ENCODE measurements around the gene OSBPL6. TPM values are rescaled to one million over a fixed set of nuclear protein-coding genes. Genes with fewer than 3 reads are reported as not detected.

Gene OSBPL6
- total and polyA plus RNA-seq, 9 of the 15 experiments (the other 6 are each of a cell fraction or from before 2014, with no cell fraction given) = 3.4 to 12.7 (median 9.3) TPM

DNA sequence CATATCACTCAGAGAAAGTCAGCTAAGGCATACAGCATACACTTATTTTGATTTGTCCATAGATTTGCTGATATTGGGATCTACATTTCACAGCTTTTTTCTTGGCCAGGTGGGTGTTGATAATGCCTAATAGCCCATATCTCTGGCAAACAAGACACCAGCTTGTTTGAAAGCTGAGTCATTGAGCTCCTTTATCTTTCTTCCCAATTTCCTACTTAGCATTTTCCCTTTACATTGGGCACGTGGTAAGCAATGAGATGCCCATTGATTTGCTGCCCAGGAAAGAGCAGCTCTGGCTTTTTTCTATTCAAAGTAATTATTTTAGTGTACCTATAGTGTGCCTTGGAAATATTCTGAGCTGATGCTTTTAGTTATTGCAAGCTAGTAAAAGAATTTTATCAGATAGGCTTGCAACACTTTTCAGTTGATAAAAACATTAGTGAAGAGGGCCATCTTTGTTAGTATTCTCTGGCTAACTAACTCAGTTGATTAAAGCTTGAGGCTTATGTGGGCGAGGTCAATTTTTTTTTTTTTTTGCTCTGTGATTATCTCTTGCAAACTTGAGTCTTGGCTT, 79.6 kb downstream of the OSBPL6 start (continued):
- TF ChIP-seq, protein P1, sequence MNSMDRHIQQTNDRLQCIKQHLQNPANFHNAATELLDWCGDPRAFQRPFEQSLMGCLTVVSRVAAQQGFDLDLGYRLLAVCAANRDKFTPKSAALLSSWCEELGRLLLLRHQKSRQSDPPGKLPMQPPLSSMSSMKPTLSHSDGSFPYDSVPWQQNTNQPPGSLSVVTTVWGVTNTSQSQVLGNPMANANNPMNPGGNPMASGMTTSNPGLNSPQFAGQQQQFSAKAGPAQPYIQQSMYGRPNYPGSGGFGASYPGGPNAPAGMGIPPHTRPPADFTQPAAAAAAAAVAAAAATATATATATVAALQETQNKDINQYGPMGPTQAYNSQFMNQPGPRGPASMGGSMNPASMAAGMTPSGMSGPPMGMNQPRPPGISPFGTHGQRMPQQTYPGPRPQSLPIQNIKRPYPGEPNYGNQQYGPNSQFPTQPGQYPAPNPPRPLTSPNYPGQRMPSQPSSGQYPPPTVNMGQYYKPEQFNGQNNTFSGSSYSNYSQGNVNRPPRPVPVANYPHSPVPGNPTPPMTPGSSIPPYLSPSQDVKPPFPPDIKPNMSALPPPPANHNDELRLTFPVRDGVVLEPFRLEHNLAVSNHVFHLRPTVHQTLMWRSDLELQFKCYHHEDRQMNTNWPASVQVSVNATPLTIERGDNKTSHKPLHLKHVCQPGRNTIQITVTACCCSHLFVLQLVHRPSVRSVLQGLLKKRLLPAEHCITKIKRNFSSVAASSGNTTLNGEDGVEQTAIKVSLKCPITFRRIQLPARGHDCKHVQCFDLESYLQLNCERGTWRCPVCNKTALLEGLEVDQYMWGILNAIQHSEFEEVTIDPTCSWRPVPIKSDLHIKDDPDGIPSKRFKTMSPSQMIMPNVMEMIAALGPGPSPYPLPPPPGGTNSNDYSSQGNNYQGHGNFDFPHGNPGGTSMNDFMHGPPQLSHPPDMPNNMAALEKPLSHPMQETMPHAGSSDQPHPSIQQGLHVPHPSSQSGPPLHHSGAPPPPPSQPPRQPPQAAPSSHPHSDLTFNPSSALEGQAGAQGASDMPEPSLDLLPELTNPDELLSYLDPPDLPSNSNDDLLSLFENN (IDR thresholded peaks at IDR 0.05; ENCODE audit: low read depth in 2 of 2, low read length in 2 of 2) = peak in 1 of 2 experiments; percentile 98; a peak in 2 of 4 replicates
- TF ChIP-seq NFE2 (IDR thresholded peaks at IDR 0.05; ENCODE audit: low read depth) = peak; percentile 99
- peak; percentile 86 for TF ChIP-seq RAD51 (IDR thresholded peaks at IDR 0.05; ENCODE audit: borderline replicate concordance, low read depth)
- peak; percentile 95 for TF ChIP-seq GATA2 (CRISPR knock-in tag; IDR thresholded peaks at IDR 0.05)
- TF ChIP-seq, protein P2, sequence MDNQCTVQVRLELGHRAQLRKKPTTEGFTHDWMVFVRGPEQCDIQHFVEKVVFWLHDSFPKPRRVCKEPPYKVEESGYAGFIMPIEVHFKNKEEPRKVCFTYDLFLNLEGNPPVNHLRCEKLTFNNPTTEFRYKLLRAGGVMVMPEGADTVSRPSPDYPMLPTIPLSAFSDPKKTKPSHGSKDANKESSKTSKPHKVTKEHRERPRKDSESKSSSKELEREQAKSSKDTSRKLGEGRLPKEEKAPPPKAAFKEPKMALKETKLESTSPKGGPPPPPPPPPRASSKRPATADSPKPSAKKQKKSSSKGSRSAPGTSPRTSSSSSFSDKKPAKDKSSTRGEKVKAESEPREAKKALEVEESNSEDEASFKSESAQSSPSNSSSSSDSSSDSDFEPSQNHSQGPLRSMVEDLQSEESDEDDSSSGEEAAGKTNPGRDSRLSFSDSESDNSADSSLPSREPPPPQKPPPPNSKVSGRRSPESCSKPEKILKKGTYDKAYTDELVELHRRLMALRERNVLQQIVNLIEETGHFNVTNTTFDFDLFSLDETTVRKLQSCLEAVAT (IDR thresholded peaks at IDR 0.05) = peak in 1 of 2 experiments; percentile 27; a peak in 1 of 4 replicates
- TF ChIP-seq, protein P3, sequence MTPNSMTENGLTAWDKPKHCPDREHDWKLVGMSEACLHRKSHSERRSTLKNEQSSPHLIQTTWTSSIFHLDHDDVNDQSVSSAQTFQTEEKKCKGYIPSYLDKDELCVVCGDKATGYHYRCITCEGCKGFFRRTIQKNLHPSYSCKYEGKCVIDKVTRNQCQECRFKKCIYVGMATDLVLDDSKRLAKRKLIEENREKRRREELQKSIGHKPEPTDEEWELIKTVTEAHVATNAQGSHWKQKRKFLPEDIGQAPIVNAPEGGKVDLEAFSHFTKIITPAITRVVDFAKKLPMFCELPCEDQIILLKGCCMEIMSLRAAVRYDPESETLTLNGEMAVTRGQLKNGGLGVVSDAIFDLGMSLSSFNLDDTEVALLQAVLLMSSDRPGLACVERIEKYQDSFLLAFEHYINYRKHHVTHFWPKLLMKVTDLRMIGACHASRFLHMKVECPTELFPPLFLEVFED (CRISPR knock-in tag; conservative IDR thresholded peaks at IDR 0.05) = 0 out of 2 replicates have a peak, but pooled peaks have one; percentile 14
- TF ChIP-seq, protein P4, sequence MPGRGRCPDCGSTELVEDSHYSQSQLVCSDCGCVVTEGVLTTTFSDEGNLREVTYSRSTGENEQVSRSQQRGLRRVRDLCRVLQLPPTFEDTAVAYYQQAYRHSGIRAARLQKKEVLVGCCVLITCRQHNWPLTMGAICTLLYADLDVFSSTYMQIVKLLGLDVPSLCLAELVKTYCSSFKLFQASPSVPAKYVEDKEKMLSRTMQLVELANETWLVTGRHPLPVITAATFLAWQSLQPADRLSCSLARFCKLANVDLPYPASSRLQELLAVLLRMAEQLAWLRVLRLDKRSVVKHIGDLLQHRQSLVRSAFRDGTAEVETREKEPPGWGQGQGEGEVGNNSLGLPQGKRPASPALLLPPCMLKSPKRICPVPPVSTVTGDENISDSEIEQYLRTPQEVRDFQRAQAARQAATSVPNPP (IDR thresholded peaks at IDR 0.05; ENCODE audit: borderline replicate concordance, insufficient read depth, insufficient read length) = no peak
- TF ChIP-seq, protein P5, sequence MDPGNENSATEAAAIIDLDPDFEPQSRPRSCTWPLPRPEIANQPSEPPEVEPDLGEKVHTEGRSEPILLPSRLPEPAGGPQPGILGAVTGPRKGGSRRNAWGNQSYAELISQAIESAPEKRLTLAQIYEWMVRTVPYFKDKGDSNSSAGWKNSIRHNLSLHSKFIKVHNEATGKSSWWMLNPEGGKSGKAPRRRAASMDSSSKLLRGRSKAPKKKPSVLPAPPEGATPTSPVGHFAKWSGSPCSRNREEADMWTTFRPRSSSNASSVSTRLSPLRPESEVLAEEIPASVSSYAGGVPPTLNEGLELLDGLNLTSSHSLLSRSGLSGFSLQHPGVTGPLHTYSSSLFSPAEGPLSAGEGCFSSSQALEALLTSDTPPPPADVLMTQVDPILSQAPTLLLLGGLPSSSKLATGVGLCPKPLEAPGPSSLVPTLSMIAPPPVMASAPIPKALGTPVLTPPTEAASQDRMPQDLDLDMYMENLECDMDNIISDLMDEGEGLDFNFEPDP (CRISPR knock-in tag; IDR thresholded peaks at IDR 0.05) = no peak
- TF ChIP-seq ETV6 (IDR thresholded peaks at IDR 0.05; ENCODE audit: borderline replicate concordance in 1 of 2, low read depth in 2 of 2, low read length in 1 of 2) = peak in 1 of 2 experiments; percentile 87; a peak in 1 of 4 replicates
- TF ChIP-seq ETV6 (CRISPR knock-in tag; IDR thresholded peaks at IDR 0.05; ENCODE audit: borderline replicate concordance) = no peak
- TF ChIP-seq RBM17 (IDR thresholded peaks at IDR 0.05; ENCODE audit: borderline replicate concordance, low read depth, low read length) = no peak
- no peak for TF ChIP-seq ZNF324 (CRISPR knock-in tag; IDR thresholded peaks at IDR 0.05)
- TF ChIP-seq, protein P6, sequence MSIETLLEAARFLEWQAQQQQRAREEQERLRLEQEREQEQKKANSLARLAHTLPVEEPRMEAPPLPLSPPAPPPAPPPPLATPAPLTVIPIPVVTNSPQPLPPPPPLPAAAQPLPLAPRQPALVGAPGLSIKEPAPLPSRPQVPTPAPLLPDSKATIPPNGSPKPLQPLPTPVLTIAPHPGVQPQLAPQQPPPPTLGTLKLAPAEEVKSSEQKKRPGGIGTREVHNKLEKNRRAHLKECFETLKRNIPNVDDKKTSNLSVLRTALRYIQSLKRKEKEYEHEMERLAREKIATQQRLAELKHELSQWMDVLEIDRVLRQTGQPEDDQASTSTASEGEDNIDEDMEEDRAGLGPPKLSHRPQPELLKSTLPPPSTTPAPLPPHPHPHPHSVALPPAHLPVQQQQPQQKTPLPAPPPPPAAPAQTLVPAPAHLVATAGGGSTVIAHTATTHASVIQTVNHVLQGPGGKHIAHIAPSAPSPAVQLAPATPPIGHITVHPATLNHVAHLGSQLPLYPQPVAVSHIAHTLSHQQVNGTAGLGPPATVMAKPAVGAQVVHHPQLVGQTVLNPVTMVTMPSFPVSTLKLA (conservative IDR thresholded peaks at IDR 0.05) = peak; percentile 81 to 89
- TF ChIP-seq, protein P7, sequence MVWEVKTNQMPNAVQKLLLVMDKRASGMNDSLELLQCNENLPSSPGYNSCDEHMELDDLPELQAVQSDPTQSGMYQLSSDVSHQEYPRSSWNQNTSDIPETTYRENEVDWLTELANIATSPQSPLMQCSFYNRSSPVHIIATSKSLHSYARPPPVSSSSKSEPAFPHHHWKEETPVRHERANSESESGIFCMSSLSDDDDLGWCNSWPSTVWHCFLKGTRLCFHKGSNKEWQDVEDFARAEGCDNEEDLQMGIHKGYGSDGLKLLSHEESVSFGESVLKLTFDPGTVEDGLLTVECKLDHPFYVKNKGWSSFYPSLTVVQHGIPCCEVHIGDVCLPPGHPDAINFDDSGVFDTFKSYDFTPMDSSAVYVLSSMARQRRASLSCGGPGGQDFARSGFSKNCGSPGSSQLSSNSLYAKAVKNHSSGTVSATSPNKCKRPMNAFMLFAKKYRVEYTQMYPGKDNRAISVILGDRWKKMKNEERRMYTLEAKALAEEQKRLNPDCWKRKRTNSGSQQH (CRISPR knock-in tag; IDR thresholded peaks at IDR 0.05) = peak; percentile 56; the same call in 1 of the 2 replicates
